K562 (cell line): ENCODE data around the gene PLCB4. TPM values are rescaled to one million over a fixed set of nuclear protein-coding genes. Genes with fewer than 3 reads are reported as not detected.

Experiments used
- ATAC-seq: fragments of 200-7000 bp; cut with Tn5 transposase; 3 replicates; pipeline ENCODE4 v1.9.1; 2020; ENCODE audit warnings: moderate library complexity
- BruUV-seq: library from RNA; stranded (reverse); fragments of 400-500 nt; replicated peaks from 2 replicates; lab custom pipeline; 2021; lab: Mats Ljungman, UMichigan
- CTCF ChIA-PET: fragments of 300-600 bp; formaldehyde crosslinking; extraction: SDS; loops from one replicate; lab custom pipeline; 2021; ENCODE audit warnings: low intra/inter-chr PET ratio; lab: Yijun Ruan, JAX
- POLR2A ChIA-PET: fragments of 300-600, 350-650 bp; sonication (Branson Sonifier 250); formaldehyde crosslinking; extraction: SDS; loops from one replicate; lab custom pipeline; 2021; ENCODE audit warnings: antibody characterized with exemption, inconsistent platforms; lab: Yijun Ruan, JAX
- DNase-seq, 4 experiments: peaks; one replicate each; pipeline versions ENCODE4 v3.0.0 to v3.0.0-alpha.2; 2011 to 2018; ENCODE audit warnings: low spot score in 3 of 4, mixed read lengths in 3 of 4; ENCODE audit errors: extremely low read depth in 1 of 4
- FAIRE-seq: peaks from 2 replicates; lab custom pipeline; 2011; peaks lifted over from hg19 to GRCh38; lab: Jason Lieb, UNC
- H2AFZ ChIP-seq: 2 replicates; pipeline ENCODE4 v1.6.0; 2011; ENCODE audit warnings: low read depth, low read length, control low read depth, inconsistent platforms
- H3K27ac ChIP-seq: fragments of 200-600 bp; 3 replicates; pipeline ENCODE4 v1.8.0; 2011; ENCODE audit warnings: low read depth, mild to moderate bottlenecking, control low read depth, inconsistent platforms, low read length, moderate library complexity, mixed read lengths; ENCODE audit errors: extremely low read depth
- H3K27me3 ChIP-seq, 2 experiments: fragments of 300-600 bp in 1 of 2; 2 replicates in 1 of 2; 3 replicates in 1 of 2; pipeline versions ENCODE4 v1.6.0 to v1.8.0; 2011; ENCODE audit warnings: inconsistent platforms in 2 of 2, low read length in 2 of 2, mild to moderate bottlenecking in 1 of 2, mixed read lengths in 1 of 2, moderate library complexity in 1 of 2; ENCODE audit not compliant: control insufficient read depth in 2 of 2, insufficient read depth in 2 of 2
- H3K36me3 ChIP-seq: fragments of 300-600 bp; 3 replicates; pipeline ENCODE4 v1.8.0; 2011; ENCODE audit warnings: mild to moderate bottlenecking, low read length, inconsistent platforms; ENCODE audit not compliant: control insufficient read depth, insufficient read depth
- H3K4me1 ChIP-seq, 2 experiments: fragments of 200-600 bp in 1 of 2; replicated peaks in 1 of 2; 2 replicates in 1 of 2; 3 replicates in 1 of 2; pipeline versions ENCODE4 v1.5.1 to v1.8.0; 2011; ENCODE audit warnings: inconsistent platforms in 2 of 2, low read length in 2 of 2, mild to moderate bottlenecking in 1 of 2, mixed read lengths in 1 of 2, moderate library complexity in 1 of 2; ENCODE audit not compliant: control insufficient read depth in 2 of 2, insufficient read depth in 2 of 2
- H3K4me2 ChIP-seq: 2 replicates; pipeline ENCODE4 v1.6.1; 2011; ENCODE audit warnings: low read length, control low read depth, inconsistent platforms, mixed read lengths; ENCODE audit not compliant: insufficient read depth
- H3K4me3 ChIP-seq: fragments of 200-600 bp; sonication (generic), shearing (Covaris generic); 2 replicates; pipeline ENCODE4 v1.5.1; 2016; ENCODE audit warnings: control low read depth, inconsistent platforms
- H3K79me2 ChIP-seq: fragments of 200-600 bp; 3 replicates; pipeline ENCODE4 v1.8.0; 2011; ENCODE audit warnings: low read length, inconsistent platforms; ENCODE audit not compliant: control insufficient read depth, insufficient read depth
- H3K9ac ChIP-seq, 2 experiments: 2 replicates each; pipeline versions ENCODE4 v1.6.0 to v1.6.1; 2011; ENCODE audit warnings: low read depth in 2 of 2, low read length in 2 of 2, control low read depth in 1 of 2, inconsistent platforms in 1 of 2, mild to moderate bottlenecking in 1 of 2, mixed read lengths in 1 of 2; ENCODE audit not compliant: insufficient read depth in 1 of 2
- H3K9me1 ChIP-seq: one replicate; pipeline ENCODE4 v1.6.0; 2011; ENCODE audit warnings: inconsistent platforms, mild to moderate bottlenecking, low read length, moderate library complexity; ENCODE audit not compliant: control insufficient read depth, insufficient read depth
- H3K9me3 ChIP-seq: replicated peaks from 2 replicates; pipeline ENCODE4 v1.5.1; 2011; ENCODE audit warnings: low read depth, low read length, inconsistent platforms; ENCODE audit not compliant: control insufficient read depth, insufficient read depth
- H4K20me1 ChIP-seq: replicated peaks from 2 replicates; pipeline ENCODE4 v1.6.1; 2011; ENCODE audit warnings: low read length, inconsistent platforms, mixed read lengths; ENCODE audit not compliant: control insufficient read depth, insufficient read depth
- DEAF1 ChIP-seq: fragments of 450-650 bp; formaldehyde crosslinking; IDR thresholded peaks from 2 replicates; pipeline ENCODE4 v1.4.0; 2020; ENCODE audit warnings: mild to moderate bottlenecking, moderate library complexity
- KLF13 ChIP-seq: fragments of 450-650 bp; IDR thresholded peaks from 2 replicates; pipeline ENCODE4 v1.6.1; 2016; ENCODE audit warnings: missing genetic modification characterization, low read depth, mild to moderate bottlenecking, missing compliant biosample characterization, moderate library complexity, borderline replicate concordance
- NCOA2 ChIP-seq, 2 experiments: fragments of 450-650 bp; IDR thresholded peaks; 2 replicates each; pipeline ENCODE4 v1.6.1; 2018; ENCODE audit warnings: mild to moderate bottlenecking in 2 of 2, moderate library complexity in 1 of 2; ENCODE audit not compliant: partially characterized antibody in 2 of 2
- SIN3B ChIP-seq: fragments of 450-650 bp; IDR thresholded peaks from 2 replicates; pipeline ENCODE4 v1.6.1; 2017; ENCODE audit warnings: low read depth, mild to moderate bottlenecking, moderate library complexity
- ZBTB34 ChIP-seq: fragments of 250-450 bp; sonication (Bioruptor Pico); IDR thresholded peaks from 2 replicates; pipeline ENCODE4 v1.8.0; 2021; ENCODE audit warnings: mild to moderate bottlenecking, moderate library complexity
- ZFX ChIP-seq: sonication (generic); formaldehyde crosslinking; IDR thresholded peaks from 2 replicates; pipeline ENCODE4 v1.8.0; 2022; ENCODE audit warnings: mild to moderate bottlenecking, missing genetic modification reagents, moderate library complexity
- ZMIZ1 ChIP-seq, 2 experiments: fragments of 150-350 bp in 1 of 2; IDR thresholded peaks; 2 replicates each; pipeline ENCODE4 v1.6.1; 2012 to 2016; ENCODE audit warnings: low read depth in 2 of 2, low read length in 2 of 2, mild to moderate bottlenecking in 1 of 2, moderate library complexity in 1 of 2
- ZNF280B ChIP-seq: fragments of 250-450 bp; sonication (Bioruptor Pico); IDR thresholded peaks from 2 replicates; pipeline ENCODE4 v1.5.1; 2021; ENCODE audit warnings: mild to moderate bottlenecking
- ZNF449 ChIP-seq: fragments of 250-450 bp; sonication (Bioruptor Pico); IDR thresholded peaks from 2 replicates; pipeline ENCODE4 v1.8.0; 2022; ENCODE audit warnings: moderate library complexity, mild to moderate bottlenecking, inconsistent platforms
- ZNF76 ChIP-seq: fragments of 250-450 bp; sonication (Bioruptor Pico); IDR thresholded peaks from 2 replicates; pipeline ENCODE4 v1.4.0; 2020; ENCODE audit warnings: mild to moderate bottlenecking, moderate library complexity, borderline replicate concordance
- WGBS: fragments of 100-300 bp; shearing (Covaris generic); methylation state at CpG from one replicate; pipeline ENCODE4 v1.1.6; 2016; ENCODE audit warnings: low coverage, mixed read lengths; ENCODE audit not compliant: insufficient coverage; ENCODE audit errors: missing lambda C conversion rate; 5-methylcytosine and 5-hydroxymethylcytosine counted together
- in situ Hi-C: fragments of 300-500 bp; cut with MboI; formaldehyde crosslinking; loops from 4 replicates; pipeline ENCODE4 v1.15.0; 2018; ENCODE audit warnings: inconsistent platforms, mixed read lengths
- intact Hi-C: fragments of 100-400 bp; cut with micrococcal nuclease; formaldehyde crosslinking; loops from 2 replicates; pipeline ENCODE4 v1.14.2; 2022
- polyA plus RNA-seq, 8 experiments: library from polyadenylated mRNA; depleted of rRNA in 4 of 8; stranded (reverse) in 5 of 8; unstranded in 3 of 8; fragments of >200 nt; fragmentation: Nextera tagmentation in 2 of 8; fragmentation: Illumina TruSeq in 1 of 8; extraction: Ambion mirVana in 2 of 8; extraction: Trizol in 1 of 8; gene quantifications; 2 replicates each; pipeline versions ENCODE4 v1.2.1 to v1.2.3, GENCODE V29; 2011 to 2014; ENCODE audit warnings: inconsistent platforms in 1 of 8, missing spikeins in 1 of 8
- total RNA-seq, 7 experiments: library from RNA; depleted of rRNA in 6 of 7; stranded (reverse); fragments of >200 nt in 6 of 7; fragmentation: Illumina TruSeq in 2 of 7; extraction: Trizol in 2 of 7; gene quantifications; 2 replicates each; pipeline versions ENCODE4 v1.2.1 to v1.2.3, GENCODE V29; 2011 to 2021; ENCODE audit warnings: low replicate concordance in 1 of 7

Gene PLCB4
- total and polyA plus RNA-seq, 9 of the 15 experiments (the other 6 are each of a cell fraction or from before 2014, with no cell fraction given), result 0.20 to 2.9 (median 0.52) TPM

GRCh38 chr20:9131841-9132240, 63.0 kb downstream of the PLCB4 start:
- no peak overlapping the region for H3K4me3 ChIP-seq
- H3K9ac ChIP-seq, result no peak overlapping the region
- H3K4me1 ChIP-seq, result peaks cover 0 to 12% of the 10 kb centered on the region in 2 experiments; a peak in 3 of 5 replicates
- WGBS, result 37% methylated on average over 3 of the region's 3 CpGs
- intact Hi-C loops (no loop called here), in situ Hi-C loops (no loop called here)
- CTCF ChIA-PET, result no interaction called here
- no peak overlapping the region for H2AFZ ChIP-seq
- no peaks in the 10 kb centered on the region for H3K9me1 ChIP-seq
- H3K79me2 ChIP-seq, result no peaks in the 10 kb centered on the region
- TF ChIP-seq KLF13 (tag) (no peak), SIN3B (no peak), DEAF1 (CRISPR knock-in tag) (no peak), NCOA2 (IDR thresholded peaks at IDR 0.05; ENCODE audit: partially characterized antibody in 2 of 2) (no peak), ZFX (CRISPR knock-in tag) (no peak), ZNF449 (CRISPR knock-in tag) (no peak), ZNF76 (CRISPR knock-in tag) (no peak), ZBTB34 (CRISPR knock-in tag) (no peak), ZMIZ1 (IDR thresholded peaks at IDR 0.05; ENCODE audit: low read depth in 2 of 2, low read length in 2 of 2) (no peak), ZNF280B (CRISPR knock-in tag) (no peak)
- DNase-seq (no peak), ATAC-seq (no peak), FAIRE-seq (no peak)
- no peaks in the 10 kb centered on the region for H3K36me3 ChIP-seq
- H3K27ac ChIP-seq, result no peak overlapping the region
- no TSS peak for BruUV-seq
- no peak overlapping the region for H3K4me2 ChIP-seq
- no peaks in the 10 kb centered on the region for H3K27me3 ChIP-seq
- H4K20me1 ChIP-seq, result no peaks in the 10 kb centered on the region
- H3K9me3 ChIP-seq, result no peaks in the 10 kb centered on the region
- POLR2A ChIA-PET, result no interaction called here
